ENCODE data around the gene TRAPPC12. TPM values are rescaled to one million over a fixed set of nuclear protein-coding genes. Genes with fewer than 3 reads are reported as not detected.

TRAPPC12 gene
- total RNA-seq, 2 donors from 2014 or later = 98.2 to 103 TPM

DNA sequence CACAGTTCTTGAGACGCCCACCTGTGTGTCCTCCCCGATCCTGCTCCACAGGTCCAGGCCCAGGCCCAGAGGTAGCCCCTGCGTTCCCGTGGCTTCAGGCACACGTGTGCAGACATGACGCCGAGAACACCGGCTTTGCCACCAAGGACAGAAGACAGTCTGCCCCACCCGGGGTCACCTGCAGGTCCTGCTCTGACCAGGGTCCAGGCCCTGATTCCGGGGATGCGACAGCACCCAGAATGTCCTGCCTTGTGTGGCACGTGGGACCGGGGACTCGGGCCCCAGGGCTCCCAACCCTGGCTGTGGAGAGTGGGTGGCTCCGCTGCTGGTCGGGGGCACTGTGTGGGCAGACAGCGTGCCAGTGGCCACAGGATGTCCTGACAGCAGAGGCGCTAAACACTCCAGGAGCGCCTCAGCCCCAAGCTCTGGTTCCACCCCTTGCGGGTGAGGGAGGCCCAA, 102.9 kb downstream of the TRAPPC12 start:
- Histone ChIP-seq H3K4me1 (ENCODE audit: control insufficient read depth, insufficient read depth, low read length) (no peaks in the 10 kb centered on the region), H3K36me3 (ENCODE audit: control insufficient read depth, insufficient read depth, low read length) (no peaks in the 10 kb centered on the region), H3K27me3 (ENCODE audit: control insufficient read depth, insufficient read depth, low read length, poor library complexity, severe bottlenecking) (no peaks in the 10 kb centered on the region), H3K27ac (ENCODE audit: low read depth, low read length) (no peak overlapping the region), H3K4me3 (ENCODE audit: low read length) (no peak overlapping the region), H3K9ac (ENCODE audit: extremely low read depth, low read length, poor library complexity, severe bottlenecking) (no peak overlapping the region), H3K9me3 (ENCODE audit: control insufficient read depth, low read length) (no peaks in the 10 kb centered on the region)
- DNase-seq = no peak
- Mint-ChIP-seq H3K36me3 (ENCODE audit: low read depth) (peaks cover 37% of the 10 kb centered on the region), H3K4me1 (no peaks in the 10 kb centered on the region), H3K9me3 (peaks cover 9% of the 10 kb centered on the region), H3K27ac (no peak overlapping the region), H3K4me3 (no peak overlapping the region), H3K27me3 (ENCODE audit: insufficient read depth) (no peaks in the 10 kb centered on the region)
- 95 to 98% methylated on average over 9 to 20 of the region's 20 CpGs for WGBS, 2 experiments (ENCODE audit: insufficient coverage in 1 of 2, insufficient read length in 1 of 2)
- TF ChIP-seq, protein P1, sequence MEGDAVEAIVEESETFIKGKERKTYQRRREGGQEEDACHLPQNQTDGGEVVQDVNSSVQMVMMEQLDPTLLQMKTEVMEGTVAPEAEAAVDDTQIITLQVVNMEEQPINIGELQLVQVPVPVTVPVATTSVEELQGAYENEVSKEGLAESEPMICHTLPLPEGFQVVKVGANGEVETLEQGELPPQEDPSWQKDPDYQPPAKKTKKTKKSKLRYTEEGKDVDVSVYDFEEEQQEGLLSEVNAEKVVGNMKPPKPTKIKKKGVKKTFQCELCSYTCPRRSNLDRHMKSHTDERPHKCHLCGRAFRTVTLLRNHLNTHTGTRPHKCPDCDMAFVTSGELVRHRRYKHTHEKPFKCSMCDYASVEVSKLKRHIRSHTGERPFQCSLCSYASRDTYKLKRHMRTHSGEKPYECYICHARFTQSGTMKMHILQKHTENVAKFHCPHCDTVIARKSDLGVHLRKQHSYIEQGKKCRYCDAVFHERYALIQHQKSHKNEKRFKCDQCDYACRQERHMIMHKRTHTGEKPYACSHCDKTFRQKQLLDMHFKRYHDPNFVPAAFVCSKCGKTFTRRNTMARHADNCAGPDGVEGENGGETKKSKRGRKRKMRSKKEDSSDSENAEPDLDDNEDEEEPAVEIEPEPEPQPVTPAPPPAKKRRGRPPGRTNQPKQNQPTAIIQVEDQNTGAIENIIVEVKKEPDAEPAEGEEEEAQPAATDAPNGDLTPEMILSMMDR (conservative IDR thresholded peaks at IDR 0.05) = no peak

- Mint-ChIP-seq H3K27ac (no peak overlapping the region), H3K9me3 (peaks cover 11% of the 10 kb centered on the region), H3K36me3 (ENCODE audit: low read depth) (peaks cover 32% of the 10 kb centered on the region), H3K27me3 (ENCODE audit: insufficient read depth) (no peaks in the 10 kb centered on the region), H3K4me1 (no peaks in the 10 kb centered on the region), H3K4me3 (no peak overlapping the region)
- Histone ChIP-seq H3K9me3 (ENCODE audit: control insufficient read depth, low read length) (no peaks in the 10 kb centered on the region), H3K27ac (ENCODE audit: low read depth, low read length) (no peak overlapping the region), H3K9ac (ENCODE audit: extremely low read depth, low read length, poor library complexity, severe bottlenecking) (no peak overlapping the region), H3K36me3 (ENCODE audit: control insufficient read depth, insufficient read depth, low read length) (no peaks in the 10 kb centered on the region), H3K4me3 (ENCODE audit: low read length) (no peak overlapping the region), H3K4me1 (ENCODE audit: control insufficient read depth, insufficient read depth, low read length) (no peaks in the 10 kb centered on the region), H3K27me3 (ENCODE audit: control insufficient read depth, insufficient read depth, low read length, poor library complexity, severe bottlenecking) (no peaks in the 10 kb centered on the region)
- TF ChIP-seq, protein P1 (conservative IDR thresholded peaks at IDR 0.05) = no peak
- WGBS, 2 experiments (ENCODE audit: insufficient coverage in 1 of 2, insufficient read length in 1 of 2) = 86 to 92% methylated on average over 27 to 30 of the region's 30 CpGs
- peak; percentile 93 for DNase-seq
These were observed 103.9 kb downstream of the TRAPPC12 start for GRCh38 chr2:3483227-3483985.

DNA sequence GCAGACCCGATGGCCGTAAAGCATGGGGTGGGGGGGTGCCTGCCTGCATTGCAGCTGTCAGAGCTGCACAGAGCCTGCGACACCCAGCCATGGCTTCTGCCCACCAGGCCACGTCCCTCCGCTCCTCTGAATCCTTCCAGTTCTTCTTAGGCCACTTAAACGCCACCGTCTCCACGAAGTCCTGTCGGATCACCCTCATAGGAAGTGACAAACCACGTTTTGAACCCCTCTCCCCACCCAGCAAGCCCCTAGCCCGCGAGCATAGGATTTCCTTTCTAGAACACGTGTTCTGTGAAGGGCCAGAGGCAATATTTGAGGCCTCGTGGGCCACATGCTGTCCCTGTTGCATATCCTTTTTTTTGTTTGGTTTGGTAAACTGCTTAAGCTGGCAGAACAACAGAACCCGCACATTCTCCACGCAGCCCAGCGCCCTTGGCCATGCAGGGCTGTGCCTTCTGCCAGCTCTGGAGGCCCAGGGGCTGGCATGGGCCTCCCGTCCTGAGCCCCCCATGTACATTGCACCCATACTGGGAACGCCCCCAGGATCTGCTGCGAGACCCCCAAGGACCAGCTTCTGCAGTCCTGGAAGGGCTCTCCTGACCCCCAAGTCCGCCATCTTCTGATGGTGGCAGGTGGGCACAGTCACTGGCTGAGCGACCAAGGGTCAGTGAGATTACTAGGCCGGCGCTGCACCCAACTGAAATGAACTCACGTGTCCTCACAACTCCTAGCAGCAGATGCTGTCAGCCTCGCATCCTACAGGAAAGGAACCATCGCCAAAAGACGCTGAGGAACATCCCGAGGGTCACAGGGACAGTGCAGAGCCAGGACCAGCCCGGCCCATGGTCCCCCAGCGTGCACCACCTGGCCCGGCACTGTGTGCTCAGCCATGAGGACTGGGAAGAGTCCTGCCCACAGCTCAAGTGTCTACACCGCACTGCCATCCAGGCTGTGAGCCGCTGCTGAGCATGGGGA, 104.8 kb downstream of the TRAPPC12 start:
- Mint-ChIP-seq H3K4me3 (no peak overlapping the region), H3K9me3 (peaks cover 11% of the 10 kb centered on the region), H3K27me3 (ENCODE audit: insufficient read depth) (no peaks in the 10 kb centered on the region), H3K36me3 (ENCODE audit: low read depth) (peaks cover 25% of the 10 kb centered on the region), H3K27ac (no peak overlapping the region), H3K4me1 (no peaks in the 10 kb centered on the region)
- Histone ChIP-seq H3K36me3 (ENCODE audit: control insufficient read depth, insufficient read depth, low read length) (no peaks in the 10 kb centered on the region), H3K4me1 (ENCODE audit: control insufficient read depth, insufficient read depth, low read length) (no peaks in the 10 kb centered on the region), H3K27me3 (ENCODE audit: control insufficient read depth, insufficient read depth, low read length, poor library complexity, severe bottlenecking) (no peaks in the 10 kb centered on the region), H3K9ac (ENCODE audit: extremely low read depth, low read length, poor library complexity, severe bottlenecking) (no peak overlapping the region), H3K4me3 (ENCODE audit: low read length) (no peak overlapping the region), H3K27ac (ENCODE audit: low read depth, low read length) (no peak overlapping the region), H3K9me3 (ENCODE audit: control insufficient read depth, low read length) (no peaks in the 10 kb centered on the region)
- TF ChIP-seq, protein P1 (conservative IDR thresholded peaks at IDR 0.05) = no peak
- 91 to 93% methylated on average over 24 to 34 of the region's 34 CpGs for WGBS, 2 experiments (ENCODE audit: insufficient coverage in 1 of 2, insufficient read length in 1 of 2)
- DNase-seq = no peak
